Transverse colon (tissue), 3 donors: ENCODE results near the gene MTRF1.

Experiments
- CTCF ChIP-seq, 5 experiments: fragments of 200-600 bp in 3 of 5; fragments of 450-650 bp in 2 of 5; sonication (generic) in 3 of 5; IDR thresholded peaks; 1 replicate in 2 of 5; 2 replicates in 3 of 5; pipeline ENCODE4 v1.5.1; 2016 to 2017; ENCODE audit warnings: antibody characterized with exemption in 5 of 5, inconsistent platforms in 3 of 5, mild to moderate bottlenecking in 2 of 5, moderate library complexity in 1 of 5
- POLR2A ChIP-seq: fragments of 450-650 bp; IDR thresholded peaks from one replicate; pipeline ENCODE4 v1.6.1; 2016; ENCODE audit warnings: antibody characterized with exemption, mild to moderate bottlenecking, moderate library complexity

- TF ChIP-seq POLR2A (no peak), CTCF (IDR thresholded peaks at IDR 0.05) (no peak)
These were observed 36.1 kb upstream of the MTRF1 start for GRCh38 chr13:41299316-41300094.
